ENCODE results near the gene KRT85.
A peak's percentile ranks its signal among the peaks of the same experiment; 100 is the strongest.

KRT85 gene

DNA sequence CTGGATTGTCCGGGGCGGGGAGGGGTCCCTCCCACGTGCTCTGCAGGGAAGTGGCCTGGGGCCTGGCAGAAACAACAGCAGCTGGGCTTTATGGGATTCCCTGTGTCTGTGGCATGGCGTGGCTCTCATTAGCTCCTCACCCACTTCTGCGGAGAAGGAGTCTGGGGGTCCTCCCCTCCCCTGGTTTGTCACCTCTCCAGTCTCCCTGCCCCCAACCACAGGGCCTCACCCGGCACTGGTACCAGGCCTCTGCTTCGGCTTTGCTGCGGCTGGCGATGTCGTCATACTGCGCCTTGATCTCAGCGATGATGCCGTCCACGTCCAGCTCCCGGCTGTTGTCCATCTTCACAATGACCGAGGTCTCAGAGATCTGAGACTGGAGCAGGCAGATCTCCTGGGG, 32.5 kb upstream of the KRT85 start:
- peaks cover 9% of the 10 kb centered on the region for H3K27me3 Mint-ChIP-seq (ENCODE audit: low read depth, poor library complexity)
- H3K9me3 Mint-ChIP-seq, result no peaks in the 10 kb centered on the region
- TF ChIP-seq, protein P1, sequence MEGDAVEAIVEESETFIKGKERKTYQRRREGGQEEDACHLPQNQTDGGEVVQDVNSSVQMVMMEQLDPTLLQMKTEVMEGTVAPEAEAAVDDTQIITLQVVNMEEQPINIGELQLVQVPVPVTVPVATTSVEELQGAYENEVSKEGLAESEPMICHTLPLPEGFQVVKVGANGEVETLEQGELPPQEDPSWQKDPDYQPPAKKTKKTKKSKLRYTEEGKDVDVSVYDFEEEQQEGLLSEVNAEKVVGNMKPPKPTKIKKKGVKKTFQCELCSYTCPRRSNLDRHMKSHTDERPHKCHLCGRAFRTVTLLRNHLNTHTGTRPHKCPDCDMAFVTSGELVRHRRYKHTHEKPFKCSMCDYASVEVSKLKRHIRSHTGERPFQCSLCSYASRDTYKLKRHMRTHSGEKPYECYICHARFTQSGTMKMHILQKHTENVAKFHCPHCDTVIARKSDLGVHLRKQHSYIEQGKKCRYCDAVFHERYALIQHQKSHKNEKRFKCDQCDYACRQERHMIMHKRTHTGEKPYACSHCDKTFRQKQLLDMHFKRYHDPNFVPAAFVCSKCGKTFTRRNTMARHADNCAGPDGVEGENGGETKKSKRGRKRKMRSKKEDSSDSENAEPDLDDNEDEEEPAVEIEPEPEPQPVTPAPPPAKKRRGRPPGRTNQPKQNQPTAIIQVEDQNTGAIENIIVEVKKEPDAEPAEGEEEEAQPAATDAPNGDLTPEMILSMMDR (IDR thresholded peaks at IDR 0.05), result no peak
- H3K4me3 Mint-ChIP-seq, result no peak overlapping the region
- no peaks in the 10 kb centered on the region for H3K4me1 Mint-ChIP-seq
- no peak for DNase-seq
- H3K36me3 Mint-ChIP-seq (ENCODE audit: low read depth), result no peaks in the 10 kb centered on the region
- no peak overlapping the region for H3K27ac Mint-ChIP-seq

DNA sequence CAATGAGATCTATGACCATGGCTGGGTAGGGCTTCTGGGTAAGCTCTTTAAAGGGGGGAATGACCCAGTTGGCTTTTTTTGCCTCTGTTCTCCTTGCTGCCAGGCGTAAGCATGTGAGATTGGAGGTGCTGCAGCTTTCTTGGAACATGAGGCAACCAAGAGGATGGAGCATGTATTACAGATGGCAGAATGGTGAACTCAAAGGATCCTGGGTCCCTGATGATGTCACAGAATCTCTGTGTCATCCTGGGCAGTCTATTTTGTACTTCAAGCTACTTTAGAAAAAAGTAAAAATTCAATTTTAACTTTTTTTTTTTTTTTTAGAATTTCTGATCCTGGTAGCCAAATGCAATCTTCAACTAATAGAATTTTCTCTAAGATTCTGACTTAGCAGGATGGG, 30.9 kb upstream of the KRT85 start:
- no peak for DNase-seq
- Mint-ChIP-seq H3K4me1 (no peaks in the 10 kb centered on the region), H3K27me3 (ENCODE audit: low read depth, poor library complexity) (peaks cover 9% of the 10 kb centered on the region), H3K9me3 (no peaks in the 10 kb centered on the region), H3K4me3 (no peak overlapping the region), H3K27ac (no peak overlapping the region), H3K36me3 (ENCODE audit: low read depth) (no peaks in the 10 kb centered on the region)
- TF ChIP-seq, protein P1 (IDR thresholded peaks at IDR 0.05), result no peak

DNA sequence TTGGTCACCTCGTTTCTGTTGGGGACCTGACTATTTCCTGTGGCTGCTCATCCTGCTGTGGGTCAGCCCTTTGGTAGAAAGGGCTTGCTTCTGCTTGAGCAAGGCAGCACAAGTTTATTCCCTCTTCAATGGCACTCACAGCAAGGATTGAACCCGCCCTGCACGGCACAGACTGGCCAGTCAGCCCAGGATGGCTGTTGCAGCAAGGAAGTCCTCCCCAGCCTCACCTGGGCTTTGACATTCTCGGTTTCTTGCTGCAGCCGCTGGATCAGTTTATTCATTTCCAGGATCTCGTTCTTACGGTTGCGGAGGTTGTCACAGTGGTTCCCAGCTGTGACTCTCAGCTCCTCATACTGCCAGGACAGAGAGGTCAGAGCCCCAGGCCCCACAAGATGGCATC, 29.4 kb upstream of the KRT85 start:
- H3K27ac Mint-ChIP-seq, result no peak overlapping the region
- peaks cover 3% of the 10 kb centered on the region for H3K27me3 Mint-ChIP-seq (ENCODE audit: low read depth, poor library complexity)

DNA sequence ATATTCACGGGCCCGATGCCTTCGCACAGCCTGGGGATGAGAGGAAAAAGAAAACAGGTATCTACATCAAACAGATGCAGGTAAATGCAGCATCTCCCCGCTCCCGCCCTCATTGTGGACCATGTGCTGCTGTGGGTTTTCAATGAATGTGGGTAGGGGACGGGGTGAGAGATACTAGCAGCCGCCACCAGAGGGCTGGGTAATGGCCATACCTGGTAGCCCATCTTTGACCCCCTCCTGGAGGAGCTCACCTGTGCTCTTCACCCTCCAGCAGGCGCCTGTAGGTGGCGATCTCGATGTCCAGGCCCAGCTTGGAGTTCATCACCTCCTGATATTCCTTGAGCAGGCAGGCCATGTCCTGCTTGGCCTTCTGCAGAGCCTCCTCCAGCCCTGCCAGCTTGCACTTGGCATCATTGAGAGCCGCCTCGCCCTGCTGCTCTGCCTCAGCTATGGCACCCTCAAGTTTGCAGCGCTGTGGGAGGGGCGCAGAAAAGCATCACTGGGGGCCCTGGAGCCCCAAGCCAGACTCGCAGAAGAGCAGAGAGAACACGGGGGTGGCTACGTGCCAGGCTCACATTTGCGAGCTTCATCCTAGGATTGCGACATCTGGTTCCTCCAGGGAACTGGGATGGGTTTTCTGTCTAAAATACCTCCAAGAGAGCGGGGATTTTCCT, 28.6 kb upstream of the KRT85 start:
- no peaks in the 10 kb centered on the region for H3K36me3 Mint-ChIP-seq (ENCODE audit: low read depth)
- H3K27me3 Mint-ChIP-seq (ENCODE audit: low read depth, poor library complexity), result peaks cover 3% of the 10 kb centered on the region
- H3K27ac Mint-ChIP-seq, result no peak overlapping the region
- DNase-seq, result peak; percentile 29
- H3K4me3 Mint-ChIP-seq, result no peak overlapping the region
- no peaks in the 10 kb centered on the region for H3K9me3 Mint-ChIP-seq
- H3K4me1 Mint-ChIP-seq, result no peaks in the 10 kb centered on the region
- TF ChIP-seq, protein P1 (IDR thresholded peaks at IDR 0.05), result peak; percentile 39

More for the DNA sequence above, 29.4 kb upstream of the KRT85 start:
- H3K4me3 Mint-ChIP-seq, result no peak overlapping the region
- TF ChIP-seq, protein P1 (IDR thresholded peaks at IDR 0.05), result no peak
- no peaks in the 10 kb centered on the region for H3K36me3 Mint-ChIP-seq (ENCODE audit: low read depth)
- H3K4me1 Mint-ChIP-seq, result no peaks in the 10 kb centered on the region
- no peak for DNase-seq
- no peaks in the 10 kb centered on the region for H3K9me3 Mint-ChIP-seq

DNA sequence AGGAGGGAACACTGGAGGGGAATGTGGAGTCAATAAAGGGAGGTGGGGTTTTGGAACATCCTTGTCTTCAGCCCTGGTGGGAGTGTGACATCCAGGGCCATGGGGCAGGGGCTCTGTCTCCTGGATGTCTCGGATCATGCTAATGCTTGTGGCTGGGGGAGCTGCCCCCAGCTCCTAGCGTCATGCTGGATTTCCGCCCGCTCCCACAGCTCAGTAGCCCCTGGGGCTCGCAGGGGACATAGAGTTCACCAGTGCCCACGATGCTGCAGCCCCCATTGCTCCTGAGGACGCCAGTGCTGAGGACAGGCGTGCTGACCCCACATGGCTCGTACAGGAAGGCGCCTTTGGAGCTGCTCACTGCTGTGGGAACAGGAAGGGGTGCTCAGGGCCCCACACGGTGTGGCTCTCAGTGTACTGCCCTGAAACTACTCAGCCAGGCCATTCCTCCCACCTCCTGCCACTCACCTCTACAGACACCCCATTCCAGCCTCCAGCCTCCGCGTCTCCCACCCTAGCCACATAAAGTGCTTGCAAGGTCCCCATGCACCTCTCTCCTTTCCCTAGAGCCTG, 27.6 kb upstream of the KRT85 start:
- Mint-ChIP-seq H3K4me3 (no peak overlapping the region), H3K27ac (no peak overlapping the region), H3K4me1 (peaks cover 7% of the 10 kb centered on the region), H3K27me3 (ENCODE audit: low read depth, poor library complexity) (peaks cover 3% of the 10 kb centered on the region), H3K36me3 (ENCODE audit: low read depth) (no peaks in the 10 kb centered on the region), H3K9me3 (no peaks in the 10 kb centered on the region)
- TF ChIP-seq, protein P1 (IDR thresholded peaks at IDR 0.05), result no peak
- no peak for DNase-seq

DNA sequence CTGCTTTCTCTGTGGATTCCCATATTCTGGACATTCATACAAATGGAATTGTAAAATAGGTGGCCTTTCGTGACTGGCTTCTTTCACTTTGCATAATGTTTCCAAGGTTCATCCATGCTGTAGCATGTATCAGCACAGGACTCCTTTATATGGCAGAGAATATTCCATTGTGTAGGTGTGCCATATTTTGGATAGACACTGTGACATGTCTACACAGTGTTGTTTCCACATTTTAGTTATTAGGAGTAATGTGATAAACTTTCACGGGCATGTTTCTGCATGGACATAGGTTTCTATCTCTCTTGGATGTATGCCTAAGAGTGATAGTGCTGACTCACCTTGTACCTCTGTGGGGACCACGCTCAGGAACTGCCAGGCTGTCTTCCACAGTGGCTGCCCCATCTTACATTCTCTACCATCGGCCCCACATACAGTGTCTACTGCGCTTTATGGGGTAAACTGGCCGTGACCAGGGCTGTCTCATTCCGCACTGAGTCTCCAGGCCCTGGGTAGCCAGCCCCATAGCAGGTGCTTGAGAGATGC, 25.3 kb upstream of the KRT85 start:
- H3K36me3 Mint-ChIP-seq (ENCODE audit: low read depth), result no peaks in the 10 kb centered on the region
- TF ChIP-seq, protein P1 (IDR thresholded peaks at IDR 0.05), result no peak
- no peak for DNase-seq
- no peak overlapping the region for H3K4me3 Mint-ChIP-seq
- peaks cover 5% of the 10 kb centered on the region for H3K27me3 Mint-ChIP-seq (ENCODE audit: low read depth, poor library complexity)
- no peak overlapping the region for H3K27ac Mint-ChIP-seq
- no peaks in the 10 kb centered on the region for H3K9me3 Mint-ChIP-seq
- H3K4me1 Mint-ChIP-seq, result peaks cover 12% of the 10 kb centered on the region
